ENCODE measurements around the gene EPC1.

DNA sequence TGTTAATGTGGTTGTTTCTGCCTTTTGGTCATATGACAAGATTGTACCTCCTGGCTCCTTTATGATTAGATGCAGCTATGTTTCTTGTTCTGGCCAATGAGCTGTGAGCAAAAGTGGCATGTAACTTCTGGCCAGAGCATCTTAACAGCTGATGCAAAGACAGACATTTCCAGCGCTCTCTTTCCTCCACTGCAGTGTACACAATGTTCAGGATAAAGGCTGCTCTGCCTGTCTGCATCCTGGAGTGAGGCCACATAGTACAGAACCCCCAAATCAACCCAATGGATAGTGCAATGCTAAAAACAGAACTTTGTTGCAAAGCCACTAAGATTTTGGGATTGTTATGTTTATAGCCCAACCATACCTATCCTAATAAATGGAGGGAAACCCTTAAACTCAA, 17.9 kb downstream of the EPC1 start:
- TF ChIP-seq, protein P1, sequence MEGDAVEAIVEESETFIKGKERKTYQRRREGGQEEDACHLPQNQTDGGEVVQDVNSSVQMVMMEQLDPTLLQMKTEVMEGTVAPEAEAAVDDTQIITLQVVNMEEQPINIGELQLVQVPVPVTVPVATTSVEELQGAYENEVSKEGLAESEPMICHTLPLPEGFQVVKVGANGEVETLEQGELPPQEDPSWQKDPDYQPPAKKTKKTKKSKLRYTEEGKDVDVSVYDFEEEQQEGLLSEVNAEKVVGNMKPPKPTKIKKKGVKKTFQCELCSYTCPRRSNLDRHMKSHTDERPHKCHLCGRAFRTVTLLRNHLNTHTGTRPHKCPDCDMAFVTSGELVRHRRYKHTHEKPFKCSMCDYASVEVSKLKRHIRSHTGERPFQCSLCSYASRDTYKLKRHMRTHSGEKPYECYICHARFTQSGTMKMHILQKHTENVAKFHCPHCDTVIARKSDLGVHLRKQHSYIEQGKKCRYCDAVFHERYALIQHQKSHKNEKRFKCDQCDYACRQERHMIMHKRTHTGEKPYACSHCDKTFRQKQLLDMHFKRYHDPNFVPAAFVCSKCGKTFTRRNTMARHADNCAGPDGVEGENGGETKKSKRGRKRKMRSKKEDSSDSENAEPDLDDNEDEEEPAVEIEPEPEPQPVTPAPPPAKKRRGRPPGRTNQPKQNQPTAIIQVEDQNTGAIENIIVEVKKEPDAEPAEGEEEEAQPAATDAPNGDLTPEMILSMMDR (optimal IDR thresholded peaks at IDR 0.05 in 1 of 3, IDR thresholded peaks at IDR 0.05 in 1 of 3, conservative IDR thresholded peaks at IDR 0.05 in 1 of 3; ENCODE audit: extremely low read depth in 1 of 3, insufficient read depth in 2 of 3, low read length in 3 of 3) = no peak
- no peak for TF ChIP-seq EZH2 (IDR thresholded peaks at IDR 0.05; ENCODE audit: low read length)
